H9 (cell line): Measurements from ENCODE around the gene MICAL2. TPM values are rescaled to one million over a fixed set of nuclear protein-coding genes. Genes with fewer than 3 reads are reported as not detected.

Experiments used
- DNase-seq: peaks from one replicate; pipeline ENCODE4 v3.0.0-alpha.2; 2017
- H2AFZ ChIP-seq: one replicate; pipeline ENCODE4 v1.6.1; 2013; ENCODE audit warnings: mild to moderate bottlenecking, low read length, control low read depth, moderate library complexity
- H2AK5ac ChIP-seq: 2 replicates; pipeline ENCODE4 v1.6.1; 2013; ENCODE audit warnings: low read length, control low read depth, mixed read lengths; ENCODE audit not compliant: insufficient read length
- H2BK120ac ChIP-seq: one replicate; pipeline ENCODE4 v1.6.1; 2013; ENCODE audit warnings: low read depth, mild to moderate bottlenecking, low read length, control low read depth, inconsistent platforms; ENCODE audit not compliant: poor library complexity, severe bottlenecking
- H2BK12ac ChIP-seq: 2 replicates; pipeline ENCODE4 v1.6.1; 2013; ENCODE audit warnings: low read length, control low read depth, mixed read lengths, low read depth; ENCODE audit not compliant: insufficient read length
- H2BK15ac ChIP-seq: 2 replicates; pipeline ENCODE4 v1.6.1; 2013; ENCODE audit warnings: low read depth, low read length, control low read depth
- H2BK20ac ChIP-seq: one replicate; pipeline ENCODE4 v1.6.1; 2013; ENCODE audit warnings: low read depth, mild to moderate bottlenecking, low read length, control low read depth, inconsistent platforms; ENCODE audit not compliant: poor library complexity, severe bottlenecking
- H2BK5ac ChIP-seq: 2 replicates; pipeline ENCODE4 v1.6.1; 2013; ENCODE audit warnings: low read length, control low read depth, mixed read lengths; ENCODE audit not compliant: insufficient read length
- H3K14ac ChIP-seq: 2 replicates; pipeline ENCODE4 v1.6.1; 2013; ENCODE audit warnings: low read length, control low read depth; ENCODE audit not compliant: insufficient read depth
- H3K18ac ChIP-seq: 2 replicates; pipeline ENCODE4 v1.6.1; 2013; ENCODE audit warnings: low read depth, mild to moderate bottlenecking, mixed read lengths, low read length, control low read depth; ENCODE audit not compliant: insufficient read length
- H3K23ac ChIP-seq: 2 replicates; pipeline ENCODE4 v1.6.1; 2013; ENCODE audit warnings: low read length, control low read depth, mixed read lengths, low read depth; ENCODE audit not compliant: insufficient read length
- H3K23me2 ChIP-seq: 2 replicates; pipeline ENCODE4 v1.6.1; 2013; ENCODE audit warnings: low read depth, mild to moderate bottlenecking, mixed read lengths, low read length, control low read depth; ENCODE audit not compliant: insufficient read length, poor library complexity, severe bottlenecking
- H3K27ac ChIP-seq: 2 replicates; pipeline ENCODE4 v1.5.1; 2013; ENCODE audit warnings: low read length, control low read depth, mixed read lengths, low read depth; ENCODE audit not compliant: insufficient read length
- H3K27me3 ChIP-seq: 2 replicates; pipeline ENCODE4 v1.6.1; 2013; ENCODE audit warnings: low read length, control low read depth, inconsistent platforms; ENCODE audit not compliant: insufficient read depth
- H3K4ac ChIP-seq: 2 replicates; pipeline ENCODE4 v1.6.1; 2013; ENCODE audit warnings: low read depth, mild to moderate bottlenecking, control low read depth, inconsistent platforms, low read length, moderate library complexity
- H3K4me1 ChIP-seq: 2 replicates; pipeline ENCODE4 v1.6.1; 2013; ENCODE audit warnings: low read length, control low read depth, inconsistent platforms; ENCODE audit not compliant: insufficient read depth
- H3K4me2 ChIP-seq: 2 replicates; pipeline ENCODE4 v1.6.1; 2013; ENCODE audit warnings: low read length, control low read depth, mixed read lengths; ENCODE audit not compliant: insufficient read length, insufficient read depth
- H3K56ac ChIP-seq: 2 replicates; pipeline ENCODE4 v1.6.1; 2013; ENCODE audit warnings: low read depth, mild to moderate bottlenecking, mixed read lengths, low read length, control low read depth; ENCODE audit not compliant: insufficient read length
- H3K79me1 ChIP-seq: 2 replicates; pipeline ENCODE4 v1.6.1; 2013; ENCODE audit warnings: low read depth, mild to moderate bottlenecking, moderate library complexity, low read length, control low read depth, inconsistent platforms; ENCODE audit not compliant: insufficient read depth, poor library complexity, severe bottlenecking
- H3K79me2 ChIP-seq: 2 replicates; pipeline ENCODE4 v1.6.1; 2013; ENCODE audit warnings: low read length, control low read depth, inconsistent platforms; ENCODE audit not compliant: insufficient read depth
- H3K9ac ChIP-seq: 2 replicates; pipeline ENCODE4 v1.6.1; 2013; ENCODE audit warnings: low read length, control low read depth, mixed read lengths; ENCODE audit not compliant: insufficient read length; ENCODE audit errors: extremely low read depth
- H3K9me3 ChIP-seq: one replicate; pipeline ENCODE4 v1.6.1; 2013; ENCODE audit warnings: low read depth, low read length, inconsistent platforms; ENCODE audit not compliant: control insufficient read depth
- H3T11ph ChIP-seq: one replicate; pipeline ENCODE4 v1.6.1; 2013; ENCODE audit warnings: mild to moderate bottlenecking, low read length, control low read depth, inconsistent platforms
- H4K20me1 ChIP-seq: one replicate; pipeline ENCODE4 v1.6.1; 2013; ENCODE audit not compliant: control insufficient read depth, insufficient read length, insufficient read depth
- H4K5ac ChIP-seq: 2 replicates; pipeline ENCODE4 v1.6.1; 2013; ENCODE audit warnings: low read depth, mild to moderate bottlenecking, mixed read lengths, low read length, control low read depth; ENCODE audit not compliant: insufficient read length
- H4K8ac ChIP-seq: replicated peaks from 2 replicates; pipeline ENCODE4 v1.6.1; 2013; ENCODE audit warnings: low read length, control low read depth, mixed read lengths, low read depth; ENCODE audit not compliant: insufficient read length
- H4K91ac ChIP-seq: 2 replicates; pipeline ENCODE4 v1.6.1; 2013; ENCODE audit warnings: low read depth, mild to moderate bottlenecking, moderate library complexity, mixed read lengths, low read length, control low read depth; ENCODE audit not compliant: insufficient read length
- H3K27ac Mint-ChIP-seq, 3 experiments: 2 replicates in 2 of 3; 3 replicates in 1 of 3; pipeline ENCODE4 v1.8.0; 2020 to 2021; ENCODE audit warnings: mixed read lengths in 3 of 3, mild to moderate bottlenecking in 1 of 3, moderate library complexity in 1 of 3
- H3K27me3 Mint-ChIP-seq: 2 replicates; pipeline ENCODE4 v1.8.0; 2021; ENCODE audit warnings: low read depth, mild to moderate bottlenecking, moderate library complexity, mixed read lengths
- H3K36me3 Mint-ChIP-seq, 3 experiments: 2 replicates in 2 of 3; 3 replicates in 1 of 3; pipeline ENCODE4 v1.8.0; 2020 to 2021; ENCODE audit warnings: low read depth in 3 of 3, mixed read lengths in 3 of 3; ENCODE audit not compliant: insufficient read depth in 1 of 3
- H3K4me1 Mint-ChIP-seq, 2 experiments: 2 replicates each; pipeline ENCODE4 v1.8.0; 2020; ENCODE audit warnings: mixed read lengths in 2 of 2
- H3K4me3 Mint-ChIP-seq, 2 experiments: 2 replicates in 1 of 2; 3 replicates in 1 of 2; pipeline ENCODE4 v1.8.0; 2020 to 2021; ENCODE audit warnings: mild to moderate bottlenecking in 2 of 2, mixed read lengths in 2 of 2, moderate library complexity in 1 of 2
- H3K9me3 Mint-ChIP-seq, 2 experiments: 2 replicates in 1 of 2; 3 replicates in 1 of 2; pipeline ENCODE4 v1.8.0; 2020; ENCODE audit warnings: mild to moderate bottlenecking in 2 of 2, mixed read lengths in 2 of 2, moderate library complexity in 1 of 2
- WGBS: extraction: QIAGEN DNeasy Blood & Tissue Kit; methylation state at CpG from one replicate; pipeline ENCODE4 v1.1.7; 2013; ENCODE audit warnings: missing lambda C conversion rate, low lambda C conversion rate, mixed read lengths; ENCODE audit not compliant: insufficient read length; ENCODE audit errors: extremely low coverage; 5-methylcytosine and 5-hydroxymethylcytosine counted together
- total RNA-seq: library from RNA; stranded (reverse); gene quantifications from 2 replicates; pipeline ENCODE4 v1.2.1, GENCODE V29; 2021
- TF ChIP-seq, protein P1 (sequence below): fragments of 200-600 bp; sonication (generic); conservative IDR thresholded peaks from 3 replicates; pipeline ENCODE4 v1.8.0; 2021; ENCODE audit warnings: antibody characterized with exemption, mild to moderate bottlenecking

Gene MICAL2
- total RNA-seq, 1 experiment from 2014 or later: 4.7 TPM

DNA sequence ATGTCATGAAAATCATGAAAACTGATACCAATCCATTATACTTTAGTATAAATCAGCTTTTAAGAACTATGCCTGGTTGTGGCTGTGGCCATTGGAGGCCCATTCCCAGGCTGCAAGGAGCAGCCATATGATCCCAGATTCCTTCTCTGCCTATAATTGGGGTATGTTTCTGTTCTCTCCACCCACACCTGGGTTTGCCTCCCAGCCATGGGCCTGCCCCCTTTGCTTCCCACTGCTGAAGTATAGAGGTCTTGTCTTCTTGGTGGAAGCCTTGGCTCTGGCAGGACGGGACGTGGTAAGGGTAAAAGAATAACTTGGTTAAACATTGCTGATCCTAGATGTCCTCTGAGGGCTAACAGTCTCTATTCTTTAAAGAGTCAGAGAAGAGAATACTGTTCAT is 2.4 kb downstream of the MICAL2 start:
- H3K9me3 Mint-ChIP-seq: no peaks in the 10 kb centered on the region
- Histone ChIP-seq H2BK15ac (no peak overlapping the region), H2AK5ac (no peak overlapping the region), H3K27me3 (peaks cover 7% of the 10 kb centered on the region; the same call in 1 of the 2 replicates), H3K23ac (no peak overlapping the region), H4K91ac (no peak overlapping the region), H3K79me1 (no peaks in the 10 kb centered on the region), H3K14ac (no peak overlapping the region), H4K20me1 (no peaks in the 10 kb centered on the region), H2BK12ac (no peak overlapping the region), H3K79me2 (no peaks in the 10 kb centered on the region), H3K4ac (no peak overlapping the region), H3K23me2 (peaks cover 12% of the 10 kb centered on the region), H3K18ac (no peak overlapping the region), H3T11ph (no peak overlapping the region), H3K56ac (no peak overlapping the region), H4K5ac (no peak overlapping the region), H2BK5ac (no peak overlapping the region), H2AFZ (no peak overlapping the region), H2BK120ac (no peak overlapping the region), H4K8ac (no peak overlapping the region), H3K9me3 (no peaks in the 10 kb centered on the region), H3K27ac (no peak overlapping the region), H3K4me2 (no peak overlapping the region), H3K9ac (no peak overlapping the region), H2BK20ac (no peak overlapping the region), H3K4me1 (no peaks in the 10 kb centered on the region)
- WGBS: no CpG with 5 or more reads among the region's 2 CpGs
- no peaks in the 10 kb centered on the region for H3K36me3 Mint-ChIP-seq
- DNase-seq: no peak
- H3K4me1 Mint-ChIP-seq: peaks cover 8 to 9% of the 10 kb centered on the region in 2 experiments
- peaks cover 78% of the 10 kb centered on the region for H3K27me3 Mint-ChIP-seq
- no peak overlapping the region for H3K4me3 Mint-ChIP-seq
- no peak overlapping the region for H3K27ac Mint-ChIP-seq
- TF ChIP-seq, protein P1, sequence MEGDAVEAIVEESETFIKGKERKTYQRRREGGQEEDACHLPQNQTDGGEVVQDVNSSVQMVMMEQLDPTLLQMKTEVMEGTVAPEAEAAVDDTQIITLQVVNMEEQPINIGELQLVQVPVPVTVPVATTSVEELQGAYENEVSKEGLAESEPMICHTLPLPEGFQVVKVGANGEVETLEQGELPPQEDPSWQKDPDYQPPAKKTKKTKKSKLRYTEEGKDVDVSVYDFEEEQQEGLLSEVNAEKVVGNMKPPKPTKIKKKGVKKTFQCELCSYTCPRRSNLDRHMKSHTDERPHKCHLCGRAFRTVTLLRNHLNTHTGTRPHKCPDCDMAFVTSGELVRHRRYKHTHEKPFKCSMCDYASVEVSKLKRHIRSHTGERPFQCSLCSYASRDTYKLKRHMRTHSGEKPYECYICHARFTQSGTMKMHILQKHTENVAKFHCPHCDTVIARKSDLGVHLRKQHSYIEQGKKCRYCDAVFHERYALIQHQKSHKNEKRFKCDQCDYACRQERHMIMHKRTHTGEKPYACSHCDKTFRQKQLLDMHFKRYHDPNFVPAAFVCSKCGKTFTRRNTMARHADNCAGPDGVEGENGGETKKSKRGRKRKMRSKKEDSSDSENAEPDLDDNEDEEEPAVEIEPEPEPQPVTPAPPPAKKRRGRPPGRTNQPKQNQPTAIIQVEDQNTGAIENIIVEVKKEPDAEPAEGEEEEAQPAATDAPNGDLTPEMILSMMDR: no peak
